Spleen (tissue), 7 donors: ENCODE results near the gene XRCC4.

ENCODE experiments used
- POLR2A ChIP-seq, 3 donors: fragments of 450-650 bp; IDR thresholded peaks; one replicate each; pipeline ENCODE4 v1.5.1; 2017; ENCODE audit warnings: antibody characterized with exemption in 3 of 3, mild to moderate bottlenecking in 1 of 3
- TF ChIP-seq, protein P1 (sequence below), 11 experiments: fragments of 200-600 bp in 7 of 11; fragments of 450-650 bp in 4 of 11; sonication (generic) in 4 of 11; IDR thresholded peaks in 8 of 11; conservative IDR thresholded peaks in 3 of 11; 1 replicate in 7 of 11; 2 replicates in 4 of 11; pipeline versions ENCODE4 v1.4.0 to v1.8.0; 2016 to 2021; ENCODE audit warnings: antibody characterized with exemption in 11 of 11, inconsistent platforms in 4 of 11, mild to moderate bottlenecking in 1 of 11
- donor health status: DM: no; HTN: no; CAD: no; lungs with moderate emphysema.
- donor health status: DM: no; HTN: no; CAD: no.
- donor health status: DM: no; HTN: no; CAD: no.

- no peak for TF ChIP-seq POLR2A (IDR thresholded peaks at IDR 0.05)
- TF ChIP-seq, protein P1, sequence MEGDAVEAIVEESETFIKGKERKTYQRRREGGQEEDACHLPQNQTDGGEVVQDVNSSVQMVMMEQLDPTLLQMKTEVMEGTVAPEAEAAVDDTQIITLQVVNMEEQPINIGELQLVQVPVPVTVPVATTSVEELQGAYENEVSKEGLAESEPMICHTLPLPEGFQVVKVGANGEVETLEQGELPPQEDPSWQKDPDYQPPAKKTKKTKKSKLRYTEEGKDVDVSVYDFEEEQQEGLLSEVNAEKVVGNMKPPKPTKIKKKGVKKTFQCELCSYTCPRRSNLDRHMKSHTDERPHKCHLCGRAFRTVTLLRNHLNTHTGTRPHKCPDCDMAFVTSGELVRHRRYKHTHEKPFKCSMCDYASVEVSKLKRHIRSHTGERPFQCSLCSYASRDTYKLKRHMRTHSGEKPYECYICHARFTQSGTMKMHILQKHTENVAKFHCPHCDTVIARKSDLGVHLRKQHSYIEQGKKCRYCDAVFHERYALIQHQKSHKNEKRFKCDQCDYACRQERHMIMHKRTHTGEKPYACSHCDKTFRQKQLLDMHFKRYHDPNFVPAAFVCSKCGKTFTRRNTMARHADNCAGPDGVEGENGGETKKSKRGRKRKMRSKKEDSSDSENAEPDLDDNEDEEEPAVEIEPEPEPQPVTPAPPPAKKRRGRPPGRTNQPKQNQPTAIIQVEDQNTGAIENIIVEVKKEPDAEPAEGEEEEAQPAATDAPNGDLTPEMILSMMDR (IDR thresholded peaks at IDR 0.05 in 8 of 11, conservative IDR thresholded peaks at IDR 0.05 in 3 of 11) = no peak
These were observed 38.4 kb upstream of the XRCC4 start for GRCh38 chr5:83038924-83039323.
